ENCODE measurements around the gene OTUB1.

DNA sequence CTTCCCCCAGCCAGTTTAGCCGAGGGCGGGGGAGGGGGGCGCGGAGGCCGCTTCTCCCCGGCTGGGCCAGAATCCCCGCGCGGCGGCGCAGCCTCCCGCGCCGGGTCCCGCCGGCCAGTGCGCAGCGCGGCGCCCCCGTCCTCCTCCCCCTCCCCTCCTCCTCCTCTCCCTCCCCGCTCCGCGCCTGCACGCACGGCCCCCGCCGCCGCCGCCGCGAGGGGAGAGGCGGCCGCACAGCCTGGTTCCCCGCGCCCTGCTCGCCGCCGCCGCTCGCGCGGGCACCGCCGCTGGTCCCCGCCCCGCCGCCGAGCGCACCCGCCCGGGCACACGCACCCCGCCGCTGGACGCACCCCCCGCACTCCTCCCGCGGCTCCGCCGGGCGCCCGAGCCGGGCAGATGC lies 49.3 kb downstream of the OTUB1 start, which contains the start of gene FLRT1:
- TF ChIP-seq POLR2AphosphoS5 (IDR thresholded peaks at IDR 0.05; ENCODE audit: low read depth, low read length) (no peak), FOXP2 (optimal IDR thresholded peaks at IDR 0.05; ENCODE audit: borderline replicate concordance, extremely low read depth, extremely low read length, insufficient read depth) (no peak), SIN3A (IDR thresholded peaks at IDR 0.05; ENCODE audit: borderline replicate concordance, insufficient read depth, low read length) (no peak), TAF1 (IDR thresholded peaks at IDR 0.05; ENCODE audit: borderline replicate concordance, insufficient read depth, low read length) (no peak)
- TF ChIP-seq, protein P1, sequence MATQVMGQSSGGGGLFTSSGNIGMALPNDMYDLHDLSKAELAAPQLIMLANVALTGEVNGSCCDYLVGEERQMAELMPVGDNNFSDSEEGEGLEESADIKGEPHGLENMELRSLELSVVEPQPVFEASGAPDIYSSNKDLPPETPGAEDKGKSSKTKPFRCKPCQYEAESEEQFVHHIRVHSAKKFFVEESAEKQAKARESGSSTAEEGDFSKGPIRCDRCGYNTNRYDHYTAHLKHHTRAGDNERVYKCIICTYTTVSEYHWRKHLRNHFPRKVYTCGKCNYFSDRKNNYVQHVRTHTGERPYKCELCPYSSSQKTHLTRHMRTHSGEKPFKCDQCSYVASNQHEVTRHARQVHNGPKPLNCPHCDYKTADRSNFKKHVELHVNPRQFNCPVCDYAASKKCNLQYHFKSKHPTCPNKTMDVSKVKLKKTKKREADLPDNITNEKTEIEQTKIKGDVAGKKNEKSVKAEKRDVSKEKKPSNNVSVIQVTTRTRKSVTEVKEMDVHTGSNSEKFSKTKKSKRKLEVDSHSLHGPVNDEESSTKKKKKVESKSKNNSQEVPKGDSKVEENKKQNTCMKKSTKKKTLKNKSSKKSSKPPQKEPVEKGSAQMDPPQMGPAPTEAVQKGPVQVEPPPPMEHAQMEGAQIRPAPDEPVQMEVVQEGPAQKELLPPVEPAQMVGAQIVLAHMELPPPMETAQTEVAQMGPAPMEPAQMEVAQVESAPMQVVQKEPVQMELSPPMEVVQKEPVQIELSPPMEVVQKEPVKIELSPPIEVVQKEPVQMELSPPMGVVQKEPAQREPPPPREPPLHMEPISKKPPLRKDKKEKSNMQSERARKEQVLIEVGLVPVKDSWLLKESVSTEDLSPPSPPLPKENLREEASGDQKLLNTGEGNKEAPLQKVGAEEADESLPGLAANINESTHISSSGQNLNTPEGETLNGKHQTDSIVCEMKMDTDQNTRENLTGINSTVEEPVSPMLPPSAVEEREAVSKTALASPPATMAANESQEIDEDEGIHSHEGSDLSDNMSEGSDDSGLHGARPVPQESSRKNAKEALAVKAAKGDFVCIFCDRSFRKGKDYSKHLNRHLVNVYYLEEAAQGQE (IDR thresholded peaks at IDR 0.05; ENCODE audit: insufficient read depth in 1 of 2, low read depth in 2 of 2, low read length in 2 of 2) = no peak

All from PFSK-1 (cell line).